PC-3 (cell line): ENCODE data around the gene SLC35E2B.

Experiments
- EZH2 ChIP-seq: fragments of 300-600 bp; sonication (generic); IDR thresholded peaks from one replicate; pipeline ENCODE4 v1.6.1; 2017; ENCODE audit warnings: antibody characterized with exemption, mild to moderate bottlenecking, low read length; ENCODE audit not compliant: unreplicated experiment
- EZH2phosphoT487 ChIP-seq: fragments of 300-600 bp; sonication (generic); IDR thresholded peaks from 2 replicates; pipeline ENCODE4 v1.6.1; 2018; ENCODE audit warnings: mild to moderate bottlenecking, antibody characterized with exemption, low read length, borderline replicate concordance
- TF ChIP-seq, protein P1 (sequence below): fragments of 300-600 bp; sonication (generic); conservative IDR thresholded peaks from 2 replicates; pipeline ENCODE4 v1.5.1; 2017; ENCODE audit warnings: antibody characterized with exemption, low read depth, mild to moderate bottlenecking, low read length

DNA sequence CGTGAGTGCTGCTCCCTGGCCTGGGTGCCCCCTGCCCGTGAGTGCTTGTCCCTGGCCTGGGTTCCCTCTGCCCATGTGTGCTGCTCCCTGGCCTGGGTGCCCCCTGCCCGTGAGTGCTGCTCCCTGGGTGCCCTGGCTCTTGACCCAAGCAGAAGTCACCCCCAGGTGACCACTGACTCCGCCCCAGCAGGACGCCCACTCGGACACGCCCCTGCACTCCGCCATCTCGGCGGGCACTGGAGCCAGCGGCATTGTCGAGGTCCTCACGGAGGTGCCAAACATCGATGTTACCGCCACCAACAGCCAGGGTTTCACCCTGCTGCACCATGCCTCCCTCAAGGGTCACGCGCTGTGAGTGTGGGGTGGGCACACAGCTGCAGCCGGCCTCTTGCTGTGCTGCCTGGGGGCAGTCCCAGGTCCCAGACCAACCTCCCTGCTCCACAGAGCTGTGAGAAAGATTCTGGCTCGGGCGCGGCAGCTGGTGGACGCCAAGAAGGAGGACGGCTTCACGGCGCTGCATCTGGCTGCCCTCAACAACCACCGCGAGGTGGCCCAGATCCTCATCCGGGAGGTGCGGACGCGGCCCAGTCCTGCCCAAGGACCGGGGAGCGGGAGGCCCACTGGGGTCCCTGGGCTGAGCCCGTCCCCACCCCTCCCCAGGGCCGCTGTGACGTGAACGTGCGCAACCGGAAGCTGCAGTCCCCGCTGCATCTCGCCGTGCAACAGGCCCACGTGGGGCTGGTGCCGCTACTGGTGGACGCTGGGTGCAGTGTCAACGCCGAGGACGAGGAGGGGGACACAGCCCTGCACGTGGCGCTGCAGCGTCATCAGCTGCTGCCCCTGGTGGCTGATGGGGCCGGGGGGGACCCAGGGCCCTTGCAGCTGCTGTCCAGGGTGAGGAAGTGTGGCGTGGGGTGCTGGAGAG, 64.5 kb downstream of the SLC35E2B start:
- TF ChIP-seq EZH2 (no peak), EZH2phosphoT487 (no peak)
- TF ChIP-seq, protein P1, sequence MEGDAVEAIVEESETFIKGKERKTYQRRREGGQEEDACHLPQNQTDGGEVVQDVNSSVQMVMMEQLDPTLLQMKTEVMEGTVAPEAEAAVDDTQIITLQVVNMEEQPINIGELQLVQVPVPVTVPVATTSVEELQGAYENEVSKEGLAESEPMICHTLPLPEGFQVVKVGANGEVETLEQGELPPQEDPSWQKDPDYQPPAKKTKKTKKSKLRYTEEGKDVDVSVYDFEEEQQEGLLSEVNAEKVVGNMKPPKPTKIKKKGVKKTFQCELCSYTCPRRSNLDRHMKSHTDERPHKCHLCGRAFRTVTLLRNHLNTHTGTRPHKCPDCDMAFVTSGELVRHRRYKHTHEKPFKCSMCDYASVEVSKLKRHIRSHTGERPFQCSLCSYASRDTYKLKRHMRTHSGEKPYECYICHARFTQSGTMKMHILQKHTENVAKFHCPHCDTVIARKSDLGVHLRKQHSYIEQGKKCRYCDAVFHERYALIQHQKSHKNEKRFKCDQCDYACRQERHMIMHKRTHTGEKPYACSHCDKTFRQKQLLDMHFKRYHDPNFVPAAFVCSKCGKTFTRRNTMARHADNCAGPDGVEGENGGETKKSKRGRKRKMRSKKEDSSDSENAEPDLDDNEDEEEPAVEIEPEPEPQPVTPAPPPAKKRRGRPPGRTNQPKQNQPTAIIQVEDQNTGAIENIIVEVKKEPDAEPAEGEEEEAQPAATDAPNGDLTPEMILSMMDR = no peak
